Testis (tissue), 2 donors: ENCODE data around the gene ADTRP.

ENCODE experiments used
- POLR2A ChIP-seq: fragments of 450-650 bp; IDR thresholded peaks from one replicate; pipeline ENCODE4 v1.6.1; 2017; ENCODE audit warnings: antibody characterized with exemption, mild to moderate bottlenecking, moderate library complexity
- TF ChIP-seq, protein P1 (sequence below), 3 experiments: fragments of 450-650 bp in 2 of 3; fragments of 200-600 bp in 1 of 3; sonication (generic) in 1 of 3; IDR thresholded peaks; one replicate each; pipeline ENCODE4 v1.5.1; 2016 to 2019; ENCODE audit warnings: antibody characterized with exemption in 3 of 3, mild to moderate bottlenecking in 2 of 3, moderate library complexity in 1 of 3

DNA sequence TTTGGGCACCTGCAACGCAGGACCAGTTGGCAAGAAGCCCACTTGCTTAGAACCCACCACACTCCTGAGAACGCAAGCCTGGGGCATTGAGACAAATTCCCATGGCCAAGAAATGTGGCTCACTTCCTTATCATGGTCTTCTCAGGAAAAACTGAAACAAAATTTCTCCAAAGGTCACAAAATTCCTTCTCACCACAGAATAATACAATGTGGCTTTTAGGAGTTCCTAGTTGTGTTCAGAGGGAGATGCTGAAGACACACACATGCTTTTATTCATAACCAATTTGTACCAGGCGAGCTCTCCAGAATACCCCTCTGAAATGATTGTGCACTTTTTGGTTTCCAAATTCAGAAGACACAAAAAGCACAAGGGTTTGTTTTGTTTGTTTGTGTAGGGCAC is 31.6 kb downstream of the ADTRP start:
- TF ChIP-seq, protein P1, sequence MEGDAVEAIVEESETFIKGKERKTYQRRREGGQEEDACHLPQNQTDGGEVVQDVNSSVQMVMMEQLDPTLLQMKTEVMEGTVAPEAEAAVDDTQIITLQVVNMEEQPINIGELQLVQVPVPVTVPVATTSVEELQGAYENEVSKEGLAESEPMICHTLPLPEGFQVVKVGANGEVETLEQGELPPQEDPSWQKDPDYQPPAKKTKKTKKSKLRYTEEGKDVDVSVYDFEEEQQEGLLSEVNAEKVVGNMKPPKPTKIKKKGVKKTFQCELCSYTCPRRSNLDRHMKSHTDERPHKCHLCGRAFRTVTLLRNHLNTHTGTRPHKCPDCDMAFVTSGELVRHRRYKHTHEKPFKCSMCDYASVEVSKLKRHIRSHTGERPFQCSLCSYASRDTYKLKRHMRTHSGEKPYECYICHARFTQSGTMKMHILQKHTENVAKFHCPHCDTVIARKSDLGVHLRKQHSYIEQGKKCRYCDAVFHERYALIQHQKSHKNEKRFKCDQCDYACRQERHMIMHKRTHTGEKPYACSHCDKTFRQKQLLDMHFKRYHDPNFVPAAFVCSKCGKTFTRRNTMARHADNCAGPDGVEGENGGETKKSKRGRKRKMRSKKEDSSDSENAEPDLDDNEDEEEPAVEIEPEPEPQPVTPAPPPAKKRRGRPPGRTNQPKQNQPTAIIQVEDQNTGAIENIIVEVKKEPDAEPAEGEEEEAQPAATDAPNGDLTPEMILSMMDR (IDR thresholded peaks at IDR 0.05), result no peak
- no peak for TF ChIP-seq POLR2A
